ENCODE results near the gene RAB3C.

The RAB3C gene

DNA sequence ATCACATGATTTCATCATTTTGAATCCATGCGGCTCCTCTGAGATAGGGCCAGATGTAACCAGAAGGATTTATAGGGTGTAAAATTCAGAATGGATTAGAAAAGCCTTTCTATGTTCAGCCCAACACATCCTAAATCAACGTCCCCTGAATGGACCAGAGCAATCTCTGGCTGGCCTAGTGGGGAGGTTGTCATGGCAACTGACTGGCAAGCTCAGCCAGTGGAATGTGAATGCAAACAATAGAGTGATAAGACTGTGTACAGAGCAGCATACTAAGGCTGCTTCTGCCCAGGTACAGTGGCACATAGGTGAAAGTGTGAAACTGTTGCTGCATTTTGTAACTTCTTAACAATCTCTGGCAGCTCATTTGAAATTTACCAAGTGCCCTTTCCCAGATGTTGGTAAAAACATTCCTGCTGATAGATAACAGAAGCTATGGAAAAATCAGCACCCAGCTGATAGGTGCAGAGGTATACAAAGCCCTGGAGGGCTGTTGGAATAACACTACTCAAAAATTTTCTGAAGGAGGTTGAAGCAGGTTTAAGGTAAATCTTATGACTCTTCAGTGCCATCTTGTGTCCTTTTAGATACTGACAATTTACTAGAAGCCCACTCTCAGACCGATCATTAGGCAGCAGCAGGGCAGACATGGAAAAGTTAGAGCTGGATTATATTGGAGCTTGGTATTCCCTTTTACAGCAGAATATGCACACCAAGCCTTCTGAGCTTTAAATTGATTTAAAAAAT, 267.2 kb downstream of the RAB3C start:
- DNase-seq: peak; percentile 32
- no peak overlapping the region for H3K4me3 Mint-ChIP-seq
- peaks cover 33% of the 10 kb centered on the region for H3K4me1 Mint-ChIP-seq
- TF ChIP-seq, protein P1, sequence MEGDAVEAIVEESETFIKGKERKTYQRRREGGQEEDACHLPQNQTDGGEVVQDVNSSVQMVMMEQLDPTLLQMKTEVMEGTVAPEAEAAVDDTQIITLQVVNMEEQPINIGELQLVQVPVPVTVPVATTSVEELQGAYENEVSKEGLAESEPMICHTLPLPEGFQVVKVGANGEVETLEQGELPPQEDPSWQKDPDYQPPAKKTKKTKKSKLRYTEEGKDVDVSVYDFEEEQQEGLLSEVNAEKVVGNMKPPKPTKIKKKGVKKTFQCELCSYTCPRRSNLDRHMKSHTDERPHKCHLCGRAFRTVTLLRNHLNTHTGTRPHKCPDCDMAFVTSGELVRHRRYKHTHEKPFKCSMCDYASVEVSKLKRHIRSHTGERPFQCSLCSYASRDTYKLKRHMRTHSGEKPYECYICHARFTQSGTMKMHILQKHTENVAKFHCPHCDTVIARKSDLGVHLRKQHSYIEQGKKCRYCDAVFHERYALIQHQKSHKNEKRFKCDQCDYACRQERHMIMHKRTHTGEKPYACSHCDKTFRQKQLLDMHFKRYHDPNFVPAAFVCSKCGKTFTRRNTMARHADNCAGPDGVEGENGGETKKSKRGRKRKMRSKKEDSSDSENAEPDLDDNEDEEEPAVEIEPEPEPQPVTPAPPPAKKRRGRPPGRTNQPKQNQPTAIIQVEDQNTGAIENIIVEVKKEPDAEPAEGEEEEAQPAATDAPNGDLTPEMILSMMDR (IDR thresholded peaks at IDR 0.05): peak; percentile 57
- H3K27ac Mint-ChIP-seq: no peak overlapping the region
- no peaks in the 10 kb centered on the region for H3K9me3 Mint-ChIP-seq
- H3K36me3 Mint-ChIP-seq (ENCODE audit: low read depth): no peaks in the 10 kb centered on the region
- H3K27me3 Mint-ChIP-seq (ENCODE audit: low read depth, poor library complexity): peaks cover 3% of the 10 kb centered on the region

DNA sequence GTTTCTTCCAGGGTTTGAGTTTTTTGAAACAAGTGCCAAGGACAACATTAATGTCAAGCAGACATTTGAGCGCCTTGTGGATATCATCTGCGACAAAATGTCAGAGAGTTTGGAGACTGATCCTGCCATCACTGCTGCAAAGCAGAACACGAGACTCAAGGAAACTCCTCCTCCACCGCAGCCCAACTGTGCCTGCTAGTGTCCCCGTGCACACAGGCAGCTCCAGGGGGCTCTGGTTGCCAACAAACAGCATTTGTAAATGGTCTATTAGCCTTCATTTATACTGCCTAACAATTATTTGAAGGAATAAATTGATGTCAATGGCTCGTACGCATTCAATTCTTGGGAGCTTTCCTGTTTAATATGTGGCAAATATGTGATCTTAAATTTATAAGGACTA, 268.3 kb downstream of the RAB3C start:
- TF ChIP-seq, protein P1 (IDR thresholded peaks at IDR 0.05): no peak
- H3K36me3 Mint-ChIP-seq (ENCODE audit: low read depth): no peaks in the 10 kb centered on the region
- no peak overlapping the region for H3K27ac Mint-ChIP-seq
- peak; percentile 6 for DNase-seq
- H3K9me3 Mint-ChIP-seq: no peaks in the 10 kb centered on the region
- H3K4me3 Mint-ChIP-seq: no peak overlapping the region
- peaks cover 33% of the 10 kb centered on the region for H3K4me1 Mint-ChIP-seq
- H3K27me3 Mint-ChIP-seq (ENCODE audit: low read depth, poor library complexity): peaks cover 3% of the 10 kb centered on the region

GRCh38 chr5:58851571-58851970, 268.7 kb downstream of the RAB3C start:
- DNase-seq: no peak
- peaks cover 3% of the 10 kb centered on the region for H3K27me3 Mint-ChIP-seq (ENCODE audit: low read depth, poor library complexity)

DNA sequence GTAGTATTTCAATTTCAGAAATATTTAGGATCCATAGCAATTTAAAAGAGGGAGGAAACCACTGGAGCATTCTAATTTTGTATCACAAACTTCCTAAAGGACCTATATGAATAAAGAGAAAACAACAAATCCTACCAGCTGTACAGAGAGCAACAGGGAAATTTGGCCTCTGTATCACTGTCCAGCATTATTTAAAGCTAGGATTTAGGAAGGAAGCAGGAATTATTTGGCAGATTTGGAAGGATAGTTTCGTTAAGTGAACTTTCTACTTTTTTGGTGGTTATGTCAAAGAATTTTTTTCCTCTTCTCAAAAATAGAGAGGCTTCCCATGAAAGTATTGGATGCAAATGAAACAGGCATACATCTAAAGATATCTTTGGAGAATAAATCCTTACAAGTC, 269.7 kb downstream of the RAB3C start:
- H3K9me3 Mint-ChIP-seq: no peaks in the 10 kb centered on the region
- peaks cover 33% of the 10 kb centered on the region for H3K4me1 Mint-ChIP-seq

More at GRCh38 chr5:58851571-58851970, 268.7 kb downstream of the RAB3C start:
- H3K9me3 Mint-ChIP-seq: no peaks in the 10 kb centered on the region
- H3K27ac Mint-ChIP-seq: no peak overlapping the region
- peaks cover 33% of the 10 kb centered on the region for H3K4me1 Mint-ChIP-seq
- no peak overlapping the region for H3K4me3 Mint-ChIP-seq
- no peaks in the 10 kb centered on the region for H3K36me3 Mint-ChIP-seq (ENCODE audit: low read depth)
- TF ChIP-seq, protein P1 (IDR thresholded peaks at IDR 0.05): no peak

DNA sequence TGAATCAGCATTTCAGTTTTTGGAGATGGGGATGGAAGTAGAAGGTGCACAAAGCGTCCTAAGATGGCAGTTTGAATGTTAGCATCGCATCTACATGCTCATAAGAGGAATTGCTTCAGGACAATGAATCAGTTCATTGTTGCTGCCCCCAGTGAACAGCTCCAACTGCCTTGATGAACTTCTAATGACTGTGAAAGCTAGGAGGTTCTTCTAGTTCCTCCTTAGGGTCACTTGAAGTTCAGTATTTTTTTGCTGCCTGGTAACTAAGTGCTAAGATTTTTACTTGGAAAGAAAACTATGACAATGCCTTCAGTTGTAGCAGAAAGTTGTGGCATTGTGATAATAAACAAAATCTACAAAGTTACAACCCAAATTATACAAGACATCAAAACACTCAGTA, 271.6 kb downstream of the RAB3C start:
- Mint-ChIP-seq H3K4me1 (peaks cover 30% of the 10 kb centered on the region), H3K4me3 (no peak overlapping the region), H3K27me3 (ENCODE audit: low read depth, poor library complexity) (peaks cover 3% of the 10 kb centered on the region), H3K9me3 (no peaks in the 10 kb centered on the region), H3K36me3 (ENCODE audit: low read depth) (no peaks in the 10 kb centered on the region), H3K27ac (no peak overlapping the region)
- DNase-seq: no peak
- TF ChIP-seq, protein P1 (IDR thresholded peaks at IDR 0.05): no peak

More for the DNA sequence above, 269.7 kb downstream of the RAB3C start:
- H3K4me3 Mint-ChIP-seq: no peak overlapping the region
- H3K27ac Mint-ChIP-seq: no peak overlapping the region
- no peaks in the 10 kb centered on the region for H3K36me3 Mint-ChIP-seq (ENCODE audit: low read depth)
- TF ChIP-seq, protein P1 (IDR thresholded peaks at IDR 0.05): no peak
- peaks cover 3% of the 10 kb centered on the region for H3K27me3 Mint-ChIP-seq (ENCODE audit: low read depth, poor library complexity)
- no peak for DNase-seq
